ENCODE data around the gene ISM1.

Gene ISM1

GRCh38 chr20:13348311-13349234 is 127.5 kb downstream of the ISM1 start:
- WGBS (ENCODE audit: insufficient coverage, insufficient read length), result no CpG with 5 or more reads among the region's 9 CpGs
- Histone ChIP-seq H3K4me1 (ENCODE audit: control insufficient read depth, insufficient read depth, low read length) (no peaks in the 10 kb centered on the region; the same call in 1 of the 2 replicates), H3K36me3 (ENCODE audit: control insufficient read depth, insufficient read depth, low read length) (no peaks in the 10 kb centered on the region), H3K27me3 (ENCODE audit: control insufficient read depth, insufficient read depth, low read length) (no peaks in the 10 kb centered on the region), H3K4me3 (ENCODE audit: low read length) (no peak overlapping the region), H3K9me3 (ENCODE audit: control insufficient read depth, insufficient read depth, low read length) (no peaks in the 10 kb centered on the region), H3K27ac (ENCODE audit: low read length) (no peak overlapping the region)
- DNase-seq (ENCODE audit: low read depth, low spot score), result no peak

GRCh38 chr20:13349235-13349604 is 128.1 kb downstream of the ISM1 start:
- Histone ChIP-seq H3K4me1 (ENCODE audit: control insufficient read depth, insufficient read depth, low read length) (no peaks in the 10 kb centered on the region), H3K9me3 (ENCODE audit: control insufficient read depth, insufficient read depth, low read length) (no peaks in the 10 kb centered on the region), H3K27ac (ENCODE audit: low read length) (no peak overlapping the region), H3K36me3 (ENCODE audit: control insufficient read depth, insufficient read depth, low read length) (no peaks in the 10 kb centered on the region), H3K4me3 (ENCODE audit: low read length) (no peak overlapping the region), H3K27me3 (ENCODE audit: control insufficient read depth, insufficient read depth, low read length) (no peaks in the 10 kb centered on the region)
- no CpG with 5 or more reads among the region's 4 CpGs for WGBS (ENCODE audit: insufficient coverage, insufficient read length)
- no peak for DNase-seq (ENCODE audit: low read depth, low spot score)

Measured in iPS DF 6.9 (cell line).